NT2/D1 (cell line): ENCODE data around the gene ACRBP.

Experiments
- SUZ12 ChIP-seq: IDR thresholded peaks from 2 replicates; pipeline ENCODE4 v1.6.1; 2011; ENCODE audit not compliant: insufficient read length, insufficient read depth; ENCODE audit errors: extremely low read depth
- YY1 ChIP-seq: IDR thresholded peaks from 2 replicates; pipeline ENCODE4 v1.6.1; 2011; ENCODE audit not compliant: insufficient read length, insufficient read depth
- ZNF274 ChIP-seq: IDR thresholded peaks from 2 replicates; pipeline ENCODE4 v1.6.1; 2011; ENCODE audit warnings: mild to moderate bottlenecking, low read depth, low read length

DNA sequence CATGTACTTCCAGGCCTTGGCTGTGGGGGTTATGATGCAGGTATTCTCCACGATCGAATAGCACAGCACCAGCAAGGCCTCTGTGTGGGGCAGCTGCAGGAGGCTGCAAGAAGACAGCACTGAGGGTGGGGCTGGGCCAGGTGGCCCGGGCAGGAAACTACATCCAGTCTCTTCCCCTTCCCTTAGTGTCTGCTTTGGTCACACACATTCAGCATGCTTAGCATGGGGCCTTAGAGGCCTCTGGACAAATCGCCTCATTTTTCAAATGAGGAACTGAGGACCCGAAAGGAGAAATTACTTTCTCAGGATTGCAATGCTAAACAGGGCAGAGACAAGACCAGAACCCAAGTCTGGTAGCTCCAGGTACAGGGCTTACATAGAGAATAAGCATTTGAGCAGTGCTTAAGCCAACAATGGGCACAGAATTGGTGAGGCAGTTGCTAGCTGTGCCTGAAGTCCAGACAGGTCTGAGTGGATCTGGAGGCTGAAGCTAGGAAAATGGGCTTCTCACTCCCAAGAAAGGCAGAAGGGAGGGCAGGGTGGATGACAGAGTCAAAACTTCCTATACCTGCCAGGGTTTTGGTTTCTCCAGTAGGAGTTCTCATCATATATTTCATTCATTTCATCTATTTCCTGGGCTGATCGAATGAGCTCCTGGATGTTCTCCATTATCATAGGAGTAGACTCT is 3.5 kb downstream of the ACRBP start:
- no peak for TF ChIP-seq YY1
- peak; percentile 89 for TF ChIP-seq ZNF274
- TF ChIP-seq SUZ12 = no peak
